ENCODE measurements around the gene WNT3. TPM values are rescaled to one million over a fixed set of nuclear protein-coding genes. Genes with fewer than 3 reads are reported as not detected.
A peak's percentile ranks its signal among the peaks of the same experiment; 100 is the strongest.

Gene WNT3
- total RNA-seq, 2 donors from 2014 or later = 0.44 to 1.2 TPM

GRCh38 chr17:46851029-46851741 lies 32.7 kb upstream of the WNT3 start, which contains the start of gene WNT9B:
Gene WNT9B (plus strand): TSS chr17:46851583. CDS start chr17:46851639, 56 bp downstream.
- H3K9me3 ChIP-seq = no peaks in the 10 kb centered on the region
- H3K4me3 ChIP-seq = peak within 1 kb of the TSS; percentile 31 to 44
- no peak for DNase-seq (ENCODE audit: low spot score)
- peaks cover 8 to 11% of the 10 kb centered on the region in 2 donors for H3K27me3 ChIP-seq
- TF ChIP-seq CTCF (IDR thresholded peaks at IDR 0.05) = no peak
- no peak within 1 kb of the TSS for H3K27ac ChIP-seq
- no peaks in the 10 kb centered on the region for H3K36me3 ChIP-seq
- H3K4me1 ChIP-seq = peaks cover 0 to 15% of the 10 kb centered on the region in 2 donors

- no peak overlapping the region for H3K27ac ChIP-seq
- TF ChIP-seq CTCF (IDR thresholded peaks at IDR 0.05) = no peak
- no peaks in the 10 kb centered on the region for H3K36me3 ChIP-seq
- H3K4me1 ChIP-seq = peaks cover 0 to 15% of the 10 kb centered on the region in 2 donors
- no peak for DNase-seq (ENCODE audit: low spot score)
- no peaks in the 10 kb centered on the region for H3K9me3 ChIP-seq
- H3K4me3 ChIP-seq = peak overlapping the region in 1 of 2 donors; percentile 44
- H3K27me3 ChIP-seq = peaks cover 8 to 11% of the 10 kb centered on the region in 2 donors
These were observed 32.2 kb upstream of the WNT3 start for GRCh38 chr17:46850688-46851028.

GRCh38 chr17:46848534-46848933 lies 30.0 kb upstream of the WNT3 start:
- H3K4me3 ChIP-seq = no peak overlapping the region
- H3K27ac ChIP-seq = no peak overlapping the region
- TF ChIP-seq CTCF (IDR thresholded peaks at IDR 0.05) = no peak
- DNase-seq (ENCODE audit: low spot score) = no peak
- H3K9me3 ChIP-seq = no peaks in the 10 kb centered on the region
- H3K27me3 ChIP-seq = peaks cover 8 to 11% of the 10 kb centered on the region in 2 donors
- H3K4me1 ChIP-seq = peaks cover 0 to 15% of the 10 kb centered on the region in 2 donors
- H3K36me3 ChIP-seq = no peaks in the 10 kb centered on the region

- Histone ChIP-seq H3K4me3 (no peak overlapping the region), H3K9me3 (peaks cover 0 to 8% of the 10 kb centered on the region in 2 donors), H3K27ac (no peak overlapping the region), H3K27me3 (peaks cover 8 to 11% of the 10 kb centered on the region in 2 donors), H3K4me1 (peaks cover 0 to 15% of the 10 kb centered on the region in 2 donors), H3K36me3 (no peaks in the 10 kb centered on the region)
- TF ChIP-seq CTCF (IDR thresholded peaks at IDR 0.05) = no peak
- DNase-seq (ENCODE audit: low spot score) = no peak
These were observed 29.0 kb upstream of the WNT3 start for GRCh38 chr17:46847204-46848191.

- DNase-seq (ENCODE audit: low spot score) = no peak
- Histone ChIP-seq H3K27me3 (no peaks in the 10 kb centered on the region), H3K9me3 (peaks cover 0 to 8% of the 10 kb centered on the region in 2 donors), H3K4me1 (no peaks in the 10 kb centered on the region), H3K27ac (no peak overlapping the region), H3K4me3 (no peak overlapping the region), H3K36me3 (no peaks in the 10 kb centered on the region)
- no peak for TF ChIP-seq CTCF (IDR thresholded peaks at IDR 0.05)
These were observed 24.3 kb upstream of the WNT3 start for GRCh38 chr17:46842835-46843234.

Measured in right atrium auricular region (tissue), 2 donors.